Measurements from ENCODE around the gene IKZF2.
A peak's percentile ranks its signal among the peaks of the same experiment; 100 is the strongest.

Gene IKZF2

DNA sequence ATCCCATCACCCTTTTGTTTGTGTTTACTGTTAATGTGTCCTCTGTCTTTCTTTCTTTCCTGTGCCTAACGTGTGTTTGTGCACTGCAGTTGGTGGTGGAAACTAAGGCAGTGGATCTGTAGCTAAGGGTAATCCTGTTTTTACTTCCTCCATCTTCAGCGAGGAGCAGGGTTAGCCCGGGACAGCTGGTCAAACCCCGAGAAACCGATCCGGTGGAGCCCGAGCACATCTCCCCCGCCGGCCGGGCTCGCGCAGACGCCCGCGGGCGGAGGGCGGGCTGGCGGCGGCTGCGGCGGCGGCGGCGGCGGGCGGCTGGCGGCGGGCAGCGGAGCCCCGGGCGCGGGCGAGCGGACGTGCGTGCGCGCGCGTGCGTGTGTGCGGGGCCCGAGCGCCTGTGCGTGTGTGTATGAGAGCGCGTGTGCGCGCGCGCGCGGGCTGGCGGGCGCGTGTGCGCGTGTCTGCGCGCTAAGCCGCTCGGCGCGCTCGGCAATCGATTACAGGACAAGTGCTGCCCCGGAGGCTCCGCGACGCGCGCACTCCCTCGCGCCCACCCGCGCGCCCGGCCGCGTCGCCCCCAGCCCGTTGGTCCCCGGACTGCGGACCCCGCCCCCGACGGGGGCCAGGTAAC, at the start of gene IKZF2:
Gene IKZF2, minus strand, starts transcription at position 176 of the 628 bp plus-strand sequence. CDS start 2,983 bp downstream, outside the sequence.
- DNase-seq, result peak; percentile 67

DNA sequence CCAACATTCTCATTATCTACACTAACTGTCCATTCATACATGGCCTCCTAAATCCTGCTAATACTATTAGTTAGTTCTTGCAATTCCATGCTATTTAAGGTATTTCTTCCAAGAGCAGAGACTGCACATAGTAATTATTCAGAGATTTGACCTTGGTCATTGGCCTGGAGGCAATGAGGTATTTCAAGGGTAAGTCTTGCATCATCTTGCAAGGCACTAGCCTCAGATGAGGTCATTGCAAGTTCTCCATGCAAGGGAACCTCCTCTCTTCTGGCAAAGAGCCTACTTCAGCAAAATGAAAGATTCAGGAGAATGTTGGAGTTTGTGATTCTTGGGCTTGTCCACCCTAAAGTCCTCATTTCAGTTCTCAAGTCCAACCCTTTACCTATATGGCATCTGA, 48.5 kb upstream of the IKZF2 start:
- DNase-seq, result no peak

DNA sequence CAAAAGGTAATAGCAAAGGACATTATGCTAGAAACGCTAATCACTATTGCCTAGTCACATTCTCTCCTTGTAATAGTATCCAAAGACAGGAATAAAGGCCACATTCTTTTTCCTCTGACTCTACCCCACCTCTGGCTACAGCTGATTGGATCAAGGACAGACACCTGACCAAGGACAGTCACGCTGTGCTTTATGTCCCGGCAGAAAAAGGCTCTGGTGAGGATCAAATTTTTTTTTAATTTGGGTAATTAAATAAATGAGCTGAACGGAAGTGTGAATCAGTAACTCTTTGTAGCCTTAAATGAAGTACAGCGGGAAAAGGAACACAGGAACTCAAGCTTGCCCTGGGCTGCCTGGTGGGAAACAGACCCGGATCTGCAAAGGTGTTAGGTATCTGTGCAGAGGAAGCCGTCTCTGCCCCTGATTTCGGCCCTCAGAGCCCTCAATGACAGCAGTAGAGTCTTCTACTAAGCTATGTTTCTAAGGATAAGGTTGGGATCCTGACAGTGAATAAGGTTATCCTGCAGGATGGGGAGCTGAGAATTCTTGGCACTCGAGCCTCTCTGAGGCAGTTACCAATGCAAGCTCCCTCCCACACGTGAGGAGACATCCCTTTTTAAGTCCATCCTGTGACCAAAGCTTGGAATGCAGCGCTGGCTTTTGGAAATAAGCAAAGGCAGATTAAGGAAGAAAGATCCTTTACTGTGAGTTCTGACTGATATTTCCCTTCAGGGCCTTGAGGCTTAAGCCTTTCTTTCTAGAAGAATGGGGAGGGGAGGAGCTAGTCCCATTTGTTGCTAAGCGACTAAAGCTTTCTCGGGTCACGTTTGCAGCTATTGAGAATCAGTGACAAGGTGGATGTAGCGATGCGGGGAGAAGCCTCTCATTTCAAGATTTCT, 37.8 kb upstream of the IKZF2 start:
- DNase-seq, result no peak

DNA sequence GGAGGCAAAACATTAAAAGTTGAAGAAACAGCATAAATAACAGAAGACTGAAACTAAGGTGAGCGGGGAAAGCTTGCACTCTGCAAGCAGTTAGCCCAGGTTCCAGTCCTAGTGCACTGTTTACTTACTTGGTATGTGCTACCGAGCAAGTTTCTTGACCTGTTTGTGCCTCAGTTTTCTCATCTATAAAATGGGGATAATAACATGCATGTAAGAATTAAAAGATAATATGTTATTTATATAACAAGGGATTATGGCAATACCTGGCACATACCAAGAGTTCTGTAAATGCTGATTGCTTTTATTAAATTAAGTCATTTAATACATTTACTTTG, 37.1 kb upstream of the IKZF2 start:
- no peak for DNase-seq

DNA sequence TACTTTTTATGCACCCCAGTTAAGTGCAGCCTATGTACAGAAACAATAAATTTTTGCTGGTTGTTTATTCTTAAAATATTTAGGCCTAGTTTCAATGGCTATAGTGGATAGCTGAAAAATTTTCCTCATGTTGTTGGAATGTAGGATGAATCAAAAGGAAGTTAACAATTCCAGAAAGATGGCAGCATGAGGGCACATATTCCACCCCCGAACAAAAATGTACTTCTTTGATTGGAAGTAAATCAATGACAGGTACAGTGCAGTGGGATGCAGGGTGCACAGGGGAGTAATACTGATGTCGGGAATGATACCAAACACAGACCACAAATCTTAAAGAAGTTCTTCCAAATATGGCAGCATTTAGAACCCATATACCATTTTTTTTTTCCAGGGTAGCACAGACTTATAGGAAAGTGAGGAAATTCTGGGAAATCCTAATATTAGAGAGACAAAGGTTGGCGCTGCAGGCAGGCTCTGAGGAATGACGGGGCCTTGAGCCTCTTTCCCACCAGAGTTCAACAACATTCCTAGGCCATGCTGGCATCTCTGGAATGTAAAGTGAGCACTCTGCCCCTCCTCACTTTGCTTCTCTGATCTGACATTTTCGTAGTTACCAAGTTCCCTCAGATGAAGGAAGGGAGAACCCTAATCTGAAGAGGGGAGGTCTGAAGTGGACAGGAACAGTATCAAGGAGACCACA, 36.6 kb upstream of the IKZF2 start:
- no peak for DNase-seq

DNA sequence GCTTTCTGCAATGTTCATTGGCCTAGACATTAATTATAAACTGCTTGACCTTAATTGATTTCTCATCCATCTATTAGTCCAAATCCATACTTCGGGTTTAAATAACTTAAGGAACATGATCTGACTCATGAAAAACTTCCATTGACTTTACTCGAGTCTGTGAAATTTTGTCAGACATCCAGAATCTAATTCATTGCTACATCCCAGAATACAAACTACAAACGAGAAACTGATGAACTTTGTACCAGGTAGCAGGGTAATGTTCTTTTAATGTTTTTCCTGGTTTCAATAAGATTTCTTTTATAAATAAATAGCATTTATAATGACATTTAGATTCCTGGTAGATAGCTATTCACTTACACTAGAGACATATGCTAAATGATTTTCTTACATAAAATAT, 36.0 kb upstream of the IKZF2 start:
- DNase-seq, result no peak

DNA sequence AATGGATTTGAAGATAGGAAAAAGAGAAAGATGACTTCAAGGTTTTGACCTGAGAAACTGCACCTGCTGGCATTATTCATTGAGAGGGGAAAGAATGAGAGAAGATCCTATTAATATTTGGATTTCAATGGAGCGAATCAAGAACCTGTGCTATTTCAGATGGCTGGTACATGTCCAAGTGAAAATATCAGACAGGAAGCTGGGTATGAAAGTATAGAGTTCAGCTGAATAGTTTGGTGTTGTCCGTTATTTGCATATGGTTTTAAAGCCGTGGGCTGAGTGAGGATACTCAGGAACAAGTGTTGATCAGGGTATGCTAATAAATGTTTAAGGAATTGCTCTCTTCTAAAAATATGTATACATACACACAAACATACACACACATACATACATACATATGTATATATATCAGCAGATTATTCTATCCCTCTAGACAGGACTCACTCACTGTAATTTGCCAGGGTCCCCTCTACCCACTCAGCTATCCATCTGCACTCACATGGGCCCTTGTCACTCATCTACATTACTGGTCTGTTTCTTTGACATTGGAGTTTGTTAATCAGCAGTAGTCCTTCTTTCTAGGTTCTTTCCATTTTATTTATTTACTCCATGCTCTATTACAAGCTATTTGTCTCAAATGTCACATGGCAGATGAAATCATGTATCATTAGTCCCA, 33.9 kb upstream of the IKZF2 start:
- DNase-seq, result no peak

DNA sequence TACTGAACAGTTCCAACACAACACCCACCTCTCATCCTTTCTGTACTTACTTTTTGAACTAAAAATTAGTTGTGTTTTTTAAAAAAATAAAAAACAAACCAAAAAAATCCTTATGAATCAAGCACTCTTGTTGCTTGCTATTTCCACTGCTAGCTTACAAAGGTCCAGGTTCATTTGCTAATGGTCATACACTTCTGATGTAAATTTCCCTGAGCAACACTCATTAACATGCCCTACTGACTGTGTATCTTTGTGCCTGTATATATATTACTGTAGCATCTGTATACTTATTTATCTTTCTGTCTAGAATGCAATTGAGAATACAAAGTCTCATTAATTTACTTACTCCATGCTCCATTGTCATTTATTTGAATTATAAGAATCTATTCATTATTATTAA, 30.3 kb upstream of the IKZF2 start:
- no peak for DNase-seq

DNA sequence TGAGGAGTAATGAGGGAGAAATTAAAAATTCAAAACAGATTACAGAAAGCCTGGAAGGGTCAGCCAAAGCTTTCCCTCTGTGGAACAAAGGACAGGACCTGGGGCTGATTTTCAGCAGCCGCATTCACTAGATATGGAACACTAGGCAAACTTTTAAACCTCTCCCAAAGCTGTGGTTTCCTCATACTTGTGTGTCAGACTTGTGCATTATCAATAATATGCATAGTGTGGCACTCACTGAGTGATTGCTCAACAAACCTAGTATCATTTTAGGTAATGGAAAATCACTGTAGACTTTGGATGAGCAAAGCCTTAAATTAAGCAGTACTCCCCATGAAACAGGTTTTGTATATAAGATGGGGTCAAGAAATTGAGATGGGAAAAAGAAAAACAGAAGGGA, 26.3 kb upstream of the IKZF2 start:
- DNase-seq, result no peak

DNA sequence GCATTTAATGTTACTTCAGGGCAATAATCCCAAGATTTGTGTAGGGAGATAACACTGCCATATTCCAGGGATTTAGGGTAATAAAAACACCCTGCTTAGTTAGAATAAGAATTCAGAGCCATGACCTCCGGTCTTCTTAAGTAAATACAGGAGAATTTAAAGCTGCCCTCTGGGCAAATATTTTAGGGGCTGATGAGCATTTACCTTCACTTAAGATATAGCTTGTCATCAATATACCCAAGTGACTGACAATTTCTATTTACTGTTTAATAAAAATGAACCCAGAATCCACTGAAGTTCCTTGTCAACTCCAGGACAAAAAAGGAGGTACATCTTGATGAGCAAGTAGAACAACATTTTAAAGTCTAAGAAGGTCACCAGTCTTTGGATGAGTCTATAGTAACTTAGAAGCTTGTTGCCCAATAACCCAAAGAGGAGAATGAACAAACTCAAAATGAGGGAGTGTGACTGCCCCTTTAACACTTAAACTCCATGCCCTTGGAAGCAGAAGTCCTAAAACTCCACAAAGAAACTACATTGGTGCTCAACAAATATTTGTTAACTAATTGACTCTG, 24.3 kb upstream of the IKZF2 start:
- no peak for DNase-seq

DNA sequence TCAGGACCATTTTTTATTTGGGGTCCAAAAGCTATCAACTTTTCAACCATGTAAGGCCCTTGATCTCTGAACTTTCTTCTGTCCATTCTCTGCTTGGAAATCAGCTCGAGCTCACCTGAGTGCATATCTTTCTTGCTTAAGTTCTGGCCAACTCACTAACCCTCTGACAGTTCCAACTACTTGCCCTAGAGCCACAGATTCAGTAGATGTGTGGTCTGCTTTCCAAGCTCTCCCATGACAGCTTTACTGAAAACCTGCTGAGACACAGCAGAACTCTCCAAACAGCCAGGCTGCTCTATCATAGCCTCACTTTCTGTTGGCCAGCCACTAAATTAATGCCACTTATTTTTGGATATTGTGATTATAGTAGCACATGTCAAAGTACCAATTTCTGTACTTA, 21.2 kb upstream of the IKZF2 start:
- DNase-seq, result no peak

DNA sequence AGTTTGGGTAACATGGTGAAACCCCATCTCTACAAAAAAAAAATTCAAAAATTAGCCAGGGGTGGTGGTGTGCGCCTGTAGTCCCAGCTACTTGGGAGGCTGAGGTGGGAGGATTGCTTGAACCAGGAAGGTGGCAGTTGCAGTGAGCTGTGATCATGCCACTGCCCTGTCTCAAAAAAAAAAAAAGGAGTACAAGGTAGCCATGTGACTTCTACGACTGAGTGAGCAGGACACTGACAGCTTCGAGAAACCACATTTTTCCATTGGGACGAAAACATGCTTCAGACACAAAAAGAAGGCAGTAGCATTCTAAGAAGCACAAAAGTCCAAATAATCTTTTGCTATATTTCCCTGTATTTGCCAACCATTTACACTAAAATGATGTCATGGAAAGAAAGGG, 19.7 kb upstream of the IKZF2 start:
- no peak for DNase-seq

DNA sequence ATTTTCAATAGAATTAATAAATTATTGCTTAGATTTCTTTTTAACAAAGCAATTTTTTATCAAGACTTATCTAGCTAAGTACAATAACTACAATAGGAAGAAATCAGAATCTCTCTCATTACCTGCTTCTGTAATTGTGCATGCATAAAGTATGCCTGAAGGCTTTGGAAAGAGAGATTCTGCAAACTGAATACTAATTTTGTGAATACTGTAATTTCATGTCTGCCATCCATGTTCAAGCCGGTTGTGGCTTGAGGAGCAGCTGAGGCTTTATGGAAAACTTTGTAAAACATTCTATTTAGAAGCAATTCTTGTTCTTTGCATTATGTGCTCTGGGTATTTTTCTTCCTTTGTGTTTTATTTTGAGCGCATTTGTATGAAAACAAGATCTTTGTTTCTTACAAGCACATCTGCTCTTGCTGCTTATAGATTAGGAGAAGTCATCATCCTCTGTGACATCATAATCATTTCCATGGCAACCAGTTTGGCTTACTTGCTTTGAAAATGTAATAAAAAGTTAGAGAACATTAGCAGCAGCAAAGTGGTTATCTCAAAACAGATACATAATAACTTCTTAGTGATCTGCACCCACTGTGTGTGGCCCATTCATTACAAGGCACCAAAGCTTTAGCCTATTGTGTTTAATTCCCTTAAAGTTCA, 16.0 kb upstream of the IKZF2 start:
- DNase-seq, result no peak

DNA sequence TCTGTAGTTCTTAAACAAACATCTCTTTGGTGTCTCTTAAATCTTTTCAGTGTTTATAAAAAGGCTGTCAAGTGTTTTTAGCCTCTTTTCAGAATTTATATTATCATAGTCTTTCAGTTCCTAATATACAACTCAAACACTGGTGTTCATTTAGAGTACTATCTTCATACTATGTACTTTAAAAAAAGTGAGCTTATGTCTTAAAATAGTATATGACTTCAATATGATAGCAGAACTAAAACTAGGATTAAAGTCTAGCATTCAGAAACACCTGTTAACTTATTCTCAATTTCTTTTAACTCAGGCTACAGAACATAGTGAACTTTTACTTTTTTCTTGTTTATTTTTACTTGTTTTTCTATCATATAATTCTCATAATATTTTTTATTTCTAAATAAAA, 14.7 kb upstream of the IKZF2 start:
- no peak for DNase-seq

DNA sequence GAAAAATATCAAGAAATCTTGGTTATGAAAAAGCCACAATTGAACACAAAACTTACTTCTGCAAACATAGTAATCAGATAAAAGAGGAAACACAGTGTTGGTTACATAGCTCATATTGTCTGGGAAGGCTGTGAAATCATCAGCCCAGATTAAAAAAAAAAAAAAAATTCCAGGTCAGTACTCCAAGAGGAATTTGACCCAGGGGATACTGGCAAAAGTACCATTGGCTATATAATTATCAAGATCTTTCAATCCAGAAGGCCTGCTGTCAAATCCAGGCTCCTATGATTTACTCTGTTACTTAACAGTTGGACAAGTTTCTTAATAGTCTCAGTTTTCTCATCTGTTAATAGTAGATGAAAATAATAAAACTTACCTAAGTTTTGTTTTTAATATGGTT, 12.9 kb upstream of the IKZF2 start:
- no peak for DNase-seq

DNA sequence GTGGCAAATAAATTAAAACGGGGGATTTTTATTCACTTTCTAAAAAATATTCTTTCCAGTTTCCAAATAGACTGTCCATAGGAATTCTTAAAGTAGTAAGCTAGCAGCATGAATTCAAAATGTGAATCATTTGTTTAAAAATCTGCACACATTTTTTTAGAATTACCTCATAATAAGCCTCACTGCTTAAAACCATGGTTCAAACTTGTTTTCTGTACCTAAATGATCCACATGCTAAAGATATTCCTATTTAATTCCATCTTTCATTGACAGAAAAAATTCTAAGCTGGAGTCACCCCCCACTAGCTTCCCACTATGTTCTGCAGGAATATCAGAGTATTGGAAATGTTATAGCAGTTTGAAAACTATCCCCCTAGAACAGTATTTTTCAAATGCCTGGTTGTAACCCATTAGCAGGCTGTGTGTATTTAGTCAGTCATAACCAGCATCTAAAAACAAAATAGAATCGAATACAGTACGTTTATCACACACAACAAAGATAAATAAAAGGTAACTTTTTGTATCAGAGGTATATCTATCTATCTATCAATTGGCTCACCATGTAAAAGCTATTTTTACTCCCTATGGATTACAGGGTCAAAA, 11.2 kb upstream of the IKZF2 start:
- no peak for DNase-seq

DNA sequence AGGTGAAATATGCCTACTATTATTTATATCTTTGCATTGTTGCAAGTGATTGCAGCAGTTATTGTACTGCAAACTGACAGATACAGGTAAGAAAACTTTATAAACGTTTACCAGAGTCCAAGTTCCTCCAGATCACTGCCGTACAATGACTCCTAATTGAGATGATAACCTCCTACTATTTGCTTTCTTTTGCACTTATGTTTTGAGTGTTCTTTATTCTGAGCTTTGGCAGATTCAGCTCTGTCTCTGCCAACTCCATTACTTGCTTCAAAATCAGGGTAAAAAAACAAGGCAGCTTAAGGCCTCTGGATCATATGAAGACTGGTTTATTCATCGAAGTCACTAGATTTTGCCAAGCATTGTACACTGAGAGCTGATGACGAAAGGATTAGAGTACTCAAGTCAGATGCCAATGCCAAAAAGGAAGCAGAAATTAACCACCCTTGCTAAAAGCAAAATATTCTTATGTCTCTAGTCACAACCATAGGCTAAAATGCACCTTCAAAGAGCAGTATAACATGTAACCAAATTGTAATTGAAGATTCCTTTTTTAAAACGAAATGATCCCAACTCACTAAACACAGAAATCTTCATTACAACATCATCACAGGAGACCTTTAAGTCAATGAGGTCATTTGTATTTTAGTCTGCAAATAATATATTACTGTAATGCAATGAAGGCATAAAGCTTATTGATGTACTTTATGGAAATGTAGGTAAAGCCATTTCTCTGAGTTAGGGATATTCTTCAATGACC, 10.5 kb upstream of the IKZF2 start:
- no peak for DNase-seq

DNA sequence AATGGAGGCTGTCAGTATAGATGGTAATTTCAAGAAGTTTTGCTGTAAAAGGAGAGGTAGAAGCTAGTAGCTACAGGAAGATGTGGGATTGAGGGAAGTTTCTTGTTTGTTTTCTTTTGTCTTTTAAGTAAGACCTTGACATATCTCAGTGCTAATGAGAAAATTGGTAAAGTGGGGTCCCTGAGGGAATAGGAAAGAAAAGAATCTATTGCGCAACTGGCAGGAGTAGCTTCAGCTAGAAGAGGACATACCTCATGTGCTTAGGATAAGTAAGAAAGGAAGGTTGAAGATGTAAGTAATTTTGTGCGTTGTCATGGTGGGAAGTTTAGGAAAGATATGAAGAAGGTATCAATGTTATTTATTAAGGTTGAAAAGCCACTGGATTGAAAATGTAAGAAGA, 8.4 kb upstream of the IKZF2 start:
- DNase-seq, result no peak

DNA sequence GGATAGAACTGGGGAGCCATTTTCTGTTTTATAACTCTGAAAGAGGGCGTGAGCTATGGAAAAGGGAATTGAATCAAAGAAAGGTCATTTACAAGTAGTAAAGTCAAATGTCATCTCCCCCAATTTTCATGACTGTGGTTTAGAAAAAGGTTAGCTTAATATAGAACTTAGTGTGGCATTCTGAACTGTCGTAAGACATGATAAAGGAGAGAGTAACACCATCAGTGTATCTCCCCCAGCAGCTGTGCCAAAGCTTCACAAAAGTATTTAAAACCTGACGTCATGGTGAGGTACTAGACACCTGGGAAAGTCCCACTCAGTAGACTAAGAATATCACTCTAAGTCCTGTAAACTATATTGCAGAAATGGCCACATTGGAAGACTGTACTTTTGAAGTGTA, 5.8 kb upstream of the IKZF2 start:
- DNase-seq, result no peak

DNA sequence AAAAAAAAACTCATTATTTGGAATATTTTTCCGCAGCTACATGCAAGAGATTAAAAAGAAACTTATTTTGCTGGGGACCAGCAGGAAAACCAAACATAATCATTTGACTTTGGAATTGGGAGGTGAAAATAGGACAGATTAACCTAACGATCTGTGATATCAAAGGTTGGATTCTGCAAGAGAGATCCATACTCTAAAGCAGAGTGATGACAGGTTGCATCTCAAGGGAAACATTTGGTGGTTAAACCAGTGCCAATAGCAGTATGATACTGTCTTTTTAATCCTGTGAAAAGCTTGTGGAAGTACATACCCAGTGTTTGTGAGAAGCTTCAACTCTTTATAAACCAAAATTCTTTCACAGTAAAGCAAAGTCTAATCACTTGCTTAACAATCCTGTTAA, 5.3 kb upstream of the IKZF2 start:
- no peak for DNase-seq

DNA sequence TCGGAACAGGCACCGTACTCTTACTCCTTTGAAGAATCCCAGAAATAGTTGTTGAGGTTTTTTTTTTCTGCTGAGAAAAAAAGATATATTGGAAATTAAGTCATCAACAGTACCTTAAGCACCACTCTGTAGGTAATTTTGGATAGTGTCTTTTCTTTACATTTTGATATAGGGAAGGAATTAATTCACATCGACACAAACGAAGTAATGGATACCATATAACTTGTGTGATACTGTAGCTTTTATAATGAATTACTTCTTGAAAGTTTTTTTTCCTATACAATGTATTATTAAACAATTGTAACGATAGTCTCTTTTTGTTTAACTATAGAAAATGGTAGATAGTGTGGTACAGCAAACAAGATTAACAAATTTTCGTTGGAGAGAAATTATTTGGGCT, 1.5 kb upstream of the IKZF2 start:
- no peak for DNase-seq
